Neural cell (in vitro differentiated cells): ENCODE measurements around the gene SPATA9. TPM values are rescaled to one million over a fixed set of nuclear protein-coding genes. Genes with fewer than 3 reads are reported as not detected.

Experiments used
- H2AFZ ChIP-seq: fragments of 200-600, 300-800 bp; sonication (generic), shearing (Covaris generic); 2 replicates; pipeline ENCODE4 v1.6.0; 2014; ENCODE audit warnings: low read depth, mild to moderate bottlenecking, antibody characterized with exemption, low read length, moderate library complexity
- H3F3A ChIP-seq: fragments of 200-600 bp; shearing (Covaris generic); 2 replicates; pipeline ENCODE4 v1.6.1; 2016; ENCODE audit warnings: mild to moderate bottlenecking, moderate library complexity, mixed read lengths, antibody characterized with exemption, low read length; ENCODE audit not compliant: insufficient read depth, poor library complexity, severe bottlenecking
- H3K27ac ChIP-seq: fragments of 200-600, 300-800 bp; sonication (generic), shearing (Covaris generic); 2 replicates; pipeline ENCODE4 v1.5.1; 2014; ENCODE audit warnings: mild to moderate bottlenecking, low read length, moderate library complexity
- H3K27me3 ChIP-seq: fragments of 300-800, 200-600 bp; sonication (generic), shearing (Covaris generic); 2 replicates; pipeline ENCODE4 v1.6.0; 2014; ENCODE audit warnings: mild to moderate bottlenecking, low read depth, low read length, moderate library complexity; ENCODE audit not compliant: insufficient read depth
- H3K36me3 ChIP-seq: fragments of 300-800, 200-600 bp; sonication (generic), shearing (Covaris generic); 2 replicates; pipeline ENCODE4 v1.5.1; 2014; ENCODE audit warnings: mild to moderate bottlenecking, antibody characterized with exemption, low read length, moderate library complexity; ENCODE audit not compliant: insufficient read depth
- H3K4me2 ChIP-seq: fragments of 300-800, 200-600 bp; sonication (generic), shearing (Covaris generic); 2 replicates; pipeline ENCODE4 v1.6.0; 2014; ENCODE audit warnings: mild to moderate bottlenecking, low read length
- H3K4me3 ChIP-seq: fragments of 300-800, 200-600 bp; sonication (generic), shearing (Covaris generic); 2 replicates; pipeline ENCODE4 v1.5.1; 2014; ENCODE audit warnings: mild to moderate bottlenecking, low read length, moderate library complexity
- H3K79me2 ChIP-seq: fragments of 200-600 bp; shearing (Covaris generic); replicated peaks from 2 replicates; pipeline ENCODE4 v1.6.0; 2014; ENCODE audit warnings: mild to moderate bottlenecking, low read length, moderate library complexity; ENCODE audit not compliant: insufficient read depth
- H3K9ac ChIP-seq: fragments of 300-800, 200-600 bp; sonication (generic), shearing (Covaris generic); 2 replicates; pipeline ENCODE4 v1.6.1; 2016; ENCODE audit warnings: mild to moderate bottlenecking, low read length, mixed read lengths
- H3K9me2 ChIP-seq: fragments of 200-600 bp; shearing (Covaris generic); 2 replicates; pipeline ENCODE4 v1.6.1; 2016; ENCODE audit warnings: mild to moderate bottlenecking, low read length, mixed read lengths; ENCODE audit not compliant: insufficient read depth
- H3K9me3 ChIP-seq: fragments of 200-600, 300-800 bp; sonication (generic), shearing (Covaris generic); 2 replicates; pipeline ENCODE4 v1.6.1; 2016; ENCODE audit warnings: mild to moderate bottlenecking, mixed run types, low read length, moderate library complexity, mixed read lengths
- H4K20me1 ChIP-seq: fragments of 200-600 bp; shearing (Covaris generic); 2 replicates; pipeline ENCODE4 v1.6.1; 2016; ENCODE audit warnings: mild to moderate bottlenecking, mixed run types; ENCODE audit not compliant: insufficient read depth
- CTCF ChIP-seq: fragments of 450-650 bp; IDR thresholded peaks from 2 replicates; pipeline ENCODE4 v1.5.1; 2014; ENCODE audit warnings: antibody characterized with exemption, mild to moderate bottlenecking, moderate library complexity; ENCODE audit not compliant: poor library complexity, severe bottlenecking
- EP300 ChIP-seq: fragments of 450-650 bp; conservative IDR thresholded peaks from 2 replicates; pipeline ENCODE4 v1.6.1; 2014; ENCODE audit warnings: antibody characterized with exemption, mild to moderate bottlenecking, moderate library complexity; ENCODE audit not compliant: poor library complexity, severe bottlenecking
- EZH2 ChIP-seq: fragments of 200-600, 300-800 bp; shearing (Covaris generic), sonication (generic); IDR thresholded peaks from 2 replicates; pipeline ENCODE4 v1.6.1; 2014; ENCODE audit warnings: antibody characterized with exemption, low read length, borderline replicate concordance, mild to moderate bottlenecking; ENCODE audit not compliant: insufficient read depth, poor library complexity, severe bottlenecking
- MXI1 ChIP-seq: fragments of 450-650 bp; conservative IDR thresholded peaks from 2 replicates; pipeline ENCODE4 v1.6.1; 2014; ENCODE audit warnings: antibody characterized with exemption, mild to moderate bottlenecking; ENCODE audit not compliant: poor library complexity, severe bottlenecking
- POLR2AphosphoS5 ChIP-seq: IDR thresholded peaks from 2 replicates; pipeline ENCODE4 v1.6.1; 2012
- RAD21 ChIP-seq: fragments of 450-650 bp; conservative IDR thresholded peaks from 2 replicates; pipeline ENCODE4 v1.6.1; 2014; ENCODE audit warnings: antibody characterized with exemption, mild to moderate bottlenecking, moderate library complexity
- REST ChIP-seq: IDR thresholded peaks from 2 replicates; pipeline ENCODE4 v1.6.1; 2012; ENCODE audit warnings: borderline replicate concordance
- SMC3 ChIP-seq: fragments of 450-650 bp; conservative IDR thresholded peaks from 2 replicates; pipeline ENCODE4 v1.6.1; 2014; ENCODE audit warnings: antibody characterized with exemption, mild to moderate bottlenecking, moderate library complexity; ENCODE audit not compliant: poor library complexity
- TAF1 ChIP-seq: IDR thresholded peaks from 2 replicates; pipeline ENCODE4 v1.6.1; 2012; ENCODE audit warnings: low read depth
- polyA plus RNA-seq: library from polyadenylated mRNA; depleted of rRNA; stranded (reverse); fragments of >200 nt; gene quantifications from 2 replicates; pipeline ENCODE4 v1.2.3, GENCODE V29; 2014

Gene SPATA9
- polyA plus RNA-seq, 1 donor from 2014 or later = 5.8 TPM

- no peak overlapping the region for H3K4me3 ChIP-seq
- no peak for TF ChIP-seq EZH2
- TF ChIP-seq CTCF = no peak
- TF ChIP-seq MXI1 = no peak
- TF ChIP-seq RAD21 = no peak
- no peak for TF ChIP-seq TAF1
- no peak for TF ChIP-seq POLR2AphosphoS5
- TF ChIP-seq EP300 = no peak
- no peak for TF ChIP-seq SMC3
- no peak for TF ChIP-seq REST
- no peak overlapping the region for H3K27ac ChIP-seq
- no peaks in the 10 kb centered on the region for H4K20me1 ChIP-seq
- H3K79me2 ChIP-seq = no peaks in the 10 kb centered on the region
- no peaks in the 10 kb centered on the region for H3K27me3 ChIP-seq
- no peaks in the 10 kb centered on the region for H3F3A ChIP-seq
- H3K9ac ChIP-seq = no peak overlapping the region
- H2AFZ ChIP-seq = no peak overlapping the region
- no peaks in the 10 kb centered on the region for H3K9me3 ChIP-seq
- H3K4me2 ChIP-seq = no peak overlapping the region
- no peaks in the 10 kb centered on the region for H3K36me3 ChIP-seq
- no peaks in the 10 kb centered on the region for H3K9me2 ChIP-seq
These were observed 35.4 kb upstream of the SPATA9 start for GRCh38 chr5:95718203-95718602.

GRCh38 chr5:95717439-95717838 is 34.6 kb upstream of the SPATA9 start:
- Histone ChIP-seq H3K9ac (no peak overlapping the region), H3K36me3 (no peaks in the 10 kb centered on the region), H3K4me2 (no peak overlapping the region), H3K27ac (no peak overlapping the region), H4K20me1 (no peaks in the 10 kb centered on the region), H3K9me3 (no peaks in the 10 kb centered on the region), H2AFZ (no peak overlapping the region), H3K27me3 (no peaks in the 10 kb centered on the region), H3K79me2 (no peaks in the 10 kb centered on the region), H3K4me3 (no peak overlapping the region), H3K9me2 (no peaks in the 10 kb centered on the region), H3F3A (no peaks in the 10 kb centered on the region)
- TF ChIP-seq MXI1 (no peak), POLR2AphosphoS5 (no peak), EP300 (no peak)
